ENCODE results near the gene SALL3. TPM values are rescaled to one million over a fixed set of nuclear protein-coding genes. Genes with fewer than 3 reads are reported as not detected.

SALL3 gene
- total and polyA plus RNA-seq, 2 experiments from 2014 or later = 0.30 to 1.1 TPM

DNA sequence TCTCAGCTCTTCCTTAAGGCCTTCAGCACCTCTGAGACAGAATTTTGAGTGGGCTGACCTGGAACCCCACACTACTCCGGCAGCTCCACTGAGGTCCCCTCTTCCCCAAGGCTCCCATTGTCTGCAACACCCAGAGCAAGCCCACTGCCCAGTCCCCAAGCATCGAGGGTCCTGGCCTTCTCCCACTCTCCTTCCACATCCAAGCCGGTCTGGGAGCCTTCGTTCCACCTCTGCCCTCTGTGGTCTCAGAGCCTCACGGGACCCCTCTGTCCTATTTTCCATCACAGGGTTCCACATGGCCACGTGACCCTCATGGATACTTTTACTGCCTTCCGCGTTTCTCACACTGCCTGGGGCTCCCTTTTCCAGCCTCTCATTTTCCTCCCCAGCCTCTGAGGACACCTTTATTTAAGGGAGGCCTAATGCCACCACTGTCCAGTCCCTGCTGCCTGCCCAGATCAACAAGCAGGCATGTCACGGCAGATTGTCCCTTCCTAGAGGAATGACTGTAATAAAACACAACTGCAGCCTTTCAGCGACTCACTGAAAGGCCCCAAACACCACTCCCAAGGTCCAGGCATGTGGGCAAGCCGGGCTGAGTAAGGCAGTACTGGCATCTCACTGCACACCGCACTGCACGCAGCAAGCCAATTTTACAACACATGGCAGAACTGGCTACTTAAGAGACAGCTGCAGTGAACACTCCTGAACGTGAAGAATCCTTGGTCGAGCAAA lies 7.9 kb upstream of the SALL3 start:
- H3K4me1 ChIP-seq (ENCODE audit: insufficient read depth) = no peaks in the 10 kb centered on the region
- H3K79me2 ChIP-seq = no peaks in the 10 kb centered on the region
- H4K20me1 ChIP-seq (ENCODE audit: insufficient read depth, poor library complexity, severe bottlenecking) = no peaks in the 10 kb centered on the region
- no peaks in the 10 kb centered on the region for H3K9me2 ChIP-seq (replicated peaks; ENCODE audit: insufficient read depth)
- WGBS (ENCODE audit: low lambda C conversion rate, missing lambda C conversion rate) = 84% methylated on average over 15 of the region's 15 CpGs
- no peak overlapping the region for H3K4me3 ChIP-seq
- H3K27me3 ChIP-seq = peaks cover 88% of the 10 kb centered on the region
- DNase-seq (ENCODE audit: low spot score) = no peak
- no peak overlapping the region for H3K27ac ChIP-seq
- H2AFZ ChIP-seq = no peak overlapping the region
- TF ChIP-seq EZH2 (IDR thresholded peaks at IDR 0.05; ENCODE audit: borderline replicate concordance) = no peak
- TF ChIP-seq, protein P1, sequence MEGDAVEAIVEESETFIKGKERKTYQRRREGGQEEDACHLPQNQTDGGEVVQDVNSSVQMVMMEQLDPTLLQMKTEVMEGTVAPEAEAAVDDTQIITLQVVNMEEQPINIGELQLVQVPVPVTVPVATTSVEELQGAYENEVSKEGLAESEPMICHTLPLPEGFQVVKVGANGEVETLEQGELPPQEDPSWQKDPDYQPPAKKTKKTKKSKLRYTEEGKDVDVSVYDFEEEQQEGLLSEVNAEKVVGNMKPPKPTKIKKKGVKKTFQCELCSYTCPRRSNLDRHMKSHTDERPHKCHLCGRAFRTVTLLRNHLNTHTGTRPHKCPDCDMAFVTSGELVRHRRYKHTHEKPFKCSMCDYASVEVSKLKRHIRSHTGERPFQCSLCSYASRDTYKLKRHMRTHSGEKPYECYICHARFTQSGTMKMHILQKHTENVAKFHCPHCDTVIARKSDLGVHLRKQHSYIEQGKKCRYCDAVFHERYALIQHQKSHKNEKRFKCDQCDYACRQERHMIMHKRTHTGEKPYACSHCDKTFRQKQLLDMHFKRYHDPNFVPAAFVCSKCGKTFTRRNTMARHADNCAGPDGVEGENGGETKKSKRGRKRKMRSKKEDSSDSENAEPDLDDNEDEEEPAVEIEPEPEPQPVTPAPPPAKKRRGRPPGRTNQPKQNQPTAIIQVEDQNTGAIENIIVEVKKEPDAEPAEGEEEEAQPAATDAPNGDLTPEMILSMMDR (IDR thresholded peaks at IDR 0.05; ENCODE audit: poor library complexity) = no peak
- no peaks in the 10 kb centered on the region for H3K36me3 ChIP-seq (replicated peaks; ENCODE audit: insufficient read depth, low read depth)
- no peak overlapping the region for H3K4me2 ChIP-seq
- no peaks in the 10 kb centered on the region for H3K9me3 ChIP-seq (ENCODE audit: low read depth)

DNA sequence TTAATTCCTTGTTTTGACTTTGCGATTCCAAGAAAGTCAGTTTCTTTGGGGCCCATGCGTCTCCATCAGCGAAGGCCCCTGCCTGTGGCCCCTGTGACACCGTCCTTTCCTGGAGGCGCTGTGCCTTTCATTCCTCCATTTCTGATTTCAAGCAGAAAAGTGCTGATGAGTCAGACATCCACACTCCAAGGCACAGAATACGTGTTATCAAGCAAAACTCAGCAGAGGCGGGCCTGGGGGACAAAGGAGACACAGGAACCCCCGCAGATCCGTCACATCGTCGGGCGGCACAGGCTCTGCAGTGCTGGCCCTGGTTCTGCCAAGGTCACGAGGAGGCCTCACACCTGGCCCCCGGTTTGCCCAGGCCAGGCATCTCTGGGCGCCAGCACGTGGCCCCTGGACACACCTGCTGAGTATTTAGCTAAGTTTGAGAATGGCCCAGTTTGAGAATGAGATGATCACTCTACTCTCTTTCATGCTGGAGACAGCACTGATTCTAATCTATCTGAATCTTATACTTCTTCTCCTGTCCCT lies 7.2 kb upstream of the SALL3 start:
- no peak overlapping the region for H3K4me2 ChIP-seq
- peaks cover 94% of the 10 kb centered on the region for H3K27me3 ChIP-seq
- no peaks in the 10 kb centered on the region for H4K20me1 ChIP-seq (ENCODE audit: insufficient read depth, poor library complexity, severe bottlenecking)
- TF ChIP-seq EZH2 (IDR thresholded peaks at IDR 0.05; ENCODE audit: borderline replicate concordance) (no peak), EZH2phosphoT487 (IDR thresholded peaks at IDR 0.05; ENCODE audit: low read depth, severe bottlenecking, unreplicated experiment) (no peak)
- TF ChIP-seq, protein P1 (IDR thresholded peaks at IDR 0.05; ENCODE audit: poor library complexity) = no peak
- WGBS (ENCODE audit: low lambda C conversion rate, missing lambda C conversion rate) = 76% methylated on average over 16 of the region's 16 CpGs
- H2AFZ ChIP-seq = no peak overlapping the region
- H3K79me2 ChIP-seq = no peaks in the 10 kb centered on the region
- H3K9me3 ChIP-seq (ENCODE audit: low read depth) = no peaks in the 10 kb centered on the region
- DNase-seq (ENCODE audit: low spot score) = no peak
- no peaks in the 10 kb centered on the region for H3K4me1 ChIP-seq (ENCODE audit: insufficient read depth)
- H3K4me3 ChIP-seq = no peak overlapping the region
- H3K27ac ChIP-seq = no peak overlapping the region
- H3K9me2 ChIP-seq (replicated peaks; ENCODE audit: insufficient read depth) = no peaks in the 10 kb centered on the region
- H3K36me3 ChIP-seq (replicated peaks; ENCODE audit: insufficient read depth, low read depth) = no peaks in the 10 kb centered on the region

DNA sequence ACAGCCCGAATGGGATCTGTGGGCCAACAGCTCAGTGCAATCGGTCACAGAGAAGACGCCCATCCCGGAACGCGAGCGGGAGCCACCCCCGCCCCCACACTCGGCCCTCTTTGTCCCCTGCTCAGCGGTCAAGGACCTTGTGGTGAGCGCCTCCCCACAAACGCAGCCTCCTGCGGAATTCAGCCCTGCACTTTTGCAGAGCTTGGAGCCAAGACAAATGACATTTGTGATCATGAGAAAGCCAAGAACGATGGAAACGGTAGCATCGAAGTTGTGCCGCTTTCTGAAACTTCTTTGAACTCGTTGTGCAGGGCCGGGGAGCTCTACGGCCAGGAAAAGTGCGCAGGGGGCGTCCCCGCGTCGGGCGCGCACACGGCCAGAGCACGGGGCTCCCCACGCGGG lies 6.7 kb upstream of the SALL3 start:
- no peaks in the 10 kb centered on the region for H4K20me1 ChIP-seq (ENCODE audit: insufficient read depth, poor library complexity, severe bottlenecking)
- H3K36me3 ChIP-seq (replicated peaks; ENCODE audit: insufficient read depth, low read depth) = no peaks in the 10 kb centered on the region
- H3K27ac ChIP-seq = no peak overlapping the region
- H3K4me2 ChIP-seq = peak overlapping the region; percentile 71
- WGBS (ENCODE audit: low lambda C conversion rate, missing lambda C conversion rate) = 9% methylated on average over 31 of the region's 31 CpGs
- H3K4me3 ChIP-seq = no peak overlapping the region
- TF ChIP-seq, protein P1 (IDR thresholded peaks at IDR 0.05; ENCODE audit: poor library complexity) = no peak
- TF ChIP-seq EZH2 (IDR thresholded peaks at IDR 0.05; ENCODE audit: borderline replicate concordance) = no peak
- no peak for TF ChIP-seq EZH2phosphoT487 (IDR thresholded peaks at IDR 0.05; ENCODE audit: low read depth, severe bottlenecking, unreplicated experiment)
- H3K9me3 ChIP-seq (ENCODE audit: low read depth) = no peaks in the 10 kb centered on the region
- peaks cover 95% of the 10 kb centered on the region for H3K27me3 ChIP-seq
- no peaks in the 10 kb centered on the region for H3K4me1 ChIP-seq (ENCODE audit: insufficient read depth)
- H3K79me2 ChIP-seq = no peaks in the 10 kb centered on the region
- no peaks in the 10 kb centered on the region for H3K9me2 ChIP-seq (replicated peaks; ENCODE audit: insufficient read depth)
- no peak overlapping the region for H2AFZ ChIP-seq
- DNase-seq (ENCODE audit: low spot score) = no peak
